AG10803 (cell line): ENCODE measurements around the gene POMGNT1.
"Not testable (repeated sequence)": the region's sequence is repeated elsewhere in the genome, so short reads cannot be mapped to it uniquely, and the experiment has no call there.

Experiments used
- DNase-seq: peaks from one replicate; pipeline ENCODE4 v3.0.0; 2010; ENCODE audit warnings: low read depth
- H3K4me3 ChIP-seq: 2 replicates; pipeline ENCODE4 v1.5.1; 2011; ENCODE audit warnings: mild to moderate bottlenecking, low read length, control low read depth
- CTCF ChIP-seq: conservative IDR thresholded peaks from 2 replicates; pipeline ENCODE4 v1.5.1; 2011; ENCODE audit warnings: mild to moderate bottlenecking, low read length, control low read depth, inconsistent platforms

Gene POMGNT1

GRCh38 chr1:46197964-46198811 is at the start of gene POMGNT1:
Gene POMGNT1, minus strand, starts transcription at chr1:46198434. Its CDS starts 613 bp downstream, at chr1:46197821.
- H3K4me3 ChIP-seq, result peak within 1 kb of the TSS; percentile 97
- DNase-seq, result peak; percentile 63
- TF ChIP-seq CTCF, result peak; percentile 20

GRCh38 chr1:46247436-46248121 is 49.3 kb upstream of the POMGNT1 start, which contains the start of gene RAD54L:
Gene RAD54L, plus strand, starts transcription at chr1:46247763. Its CDS starts 643 bp downstream, at chr1:46248406.
- peak within 1 kb of the TSS; percentile 94 for H3K4me3 ChIP-seq
- no peak for TF ChIP-seq CTCF
- DNase-seq, result peak; percentile 99

GRCh38 chr1:46246548-46247435 is 48.6 kb upstream of the POMGNT1 start:
- no peak for TF ChIP-seq CTCF
- DNase-seq, result peak; percentile 36

GRCh38 chr1:46246136-46246535 is 47.9 kb upstream of the POMGNT1 start:
- not testable (repeated sequence) for DNase-seq, H3K4me3 ChIP-seq

More at GRCh38 chr1:46246548-46247435, 48.6 kb upstream of the POMGNT1 start:
- H3K4me3 ChIP-seq, result peak overlapping the region; percentile 94

- TF ChIP-seq CTCF, result peak; percentile 50
- DNase-seq, result peak; percentile 34
- no peak overlapping the region for H3K4me3 ChIP-seq
Measured at GRCh38 chr1:46244656-46245371, 46.6 kb upstream of the POMGNT1 start.

GRCh38 chr1:46243831-46244230 is 45.6 kb upstream of the POMGNT1 start:
- not testable (repeated sequence) for DNase-seq, H3K4me3 ChIP-seq

GRCh38 chr1:46242918-46243317 is 44.7 kb upstream of the POMGNT1 start:
- DNase-seq, result no peak
- H3K4me3 ChIP-seq, result no peak overlapping the region
- no peak for TF ChIP-seq CTCF

- not testable (repeated sequence) for H3K4me3 ChIP-seq
Measured at GRCh38 chr1:46241733-46242132, 43.5 kb upstream of the POMGNT1 start.

GRCh38 chr1:46238865-46239264 is 40.6 kb upstream of the POMGNT1 start:
- DNase-seq, result peak; percentile 39
- H3K4me3 ChIP-seq, result not testable (repeated sequence)

More at GRCh38 chr1:46241733-46242132, 43.5 kb upstream of the POMGNT1 start:
- not testable (repeated sequence) for DNase-seq
